ENCODE data around the gene PGAM1.
A peak's percentile ranks its signal among the peaks of the same experiment; 100 is the strongest.

The PGAM1 gene

GRCh38 chr10:97425964-97426775, at the start of gene PGAM1:
Gene PGAM1 (plus strand): TSS chr10:97426191. CDS start chr10:97426308, 117 bp downstream.
- peak; percentile 96 for DNase-seq (ENCODE audit: low read depth)
- peak within 1 kb of the TSS; percentile 96 for H3K4me3 ChIP-seq (ENCODE audit: low read length)
- TF ChIP-seq CTCF (IDR thresholded peaks at IDR 0.05; ENCODE audit: insufficient read depth, low read depth, low read length, missing control alignments): peak; percentile 54

GRCh38 chr10:97376413-97376812, 49.6 kb upstream of the PGAM1 start:
- DNase-seq (ENCODE audit: low read depth): no peak
- no peak overlapping the region for H3K4me3 ChIP-seq (ENCODE audit: low read length)
- no peak for TF ChIP-seq CTCF (IDR thresholded peaks at IDR 0.05; ENCODE audit: insufficient read depth, low read depth, low read length, missing control alignments)

GRCh38 chr10:97378933-97379921, 46.8 kb upstream of the PGAM1 start:
- no peak overlapping the region for H3K4me3 ChIP-seq (ENCODE audit: low read length)
- no peak for TF ChIP-seq CTCF (IDR thresholded peaks at IDR 0.05; ENCODE audit: insufficient read depth, low read depth, low read length, missing control alignments)
- no peak for DNase-seq (ENCODE audit: low read depth)

- H3K4me3 ChIP-seq (ENCODE audit: low read length): no peak overlapping the region
- DNase-seq (ENCODE audit: low read depth): no peak
- no peak for TF ChIP-seq CTCF (IDR thresholded peaks at IDR 0.05; ENCODE audit: insufficient read depth, low read depth, low read length, missing control alignments)
Measured at GRCh38 chr10:97380516-97380915, 45.5 kb upstream of the PGAM1 start.

GRCh38 chr10:97381626-97382025, 44.4 kb upstream of the PGAM1 start:
- TF ChIP-seq CTCF (IDR thresholded peaks at IDR 0.05; ENCODE audit: insufficient read depth, low read depth, low read length, missing control alignments): no peak
- H3K4me3 ChIP-seq (ENCODE audit: low read length): no peak overlapping the region
- no peak for DNase-seq (ENCODE audit: low read depth)

GRCh38 chr10:97383159-97383558, 42.8 kb upstream of the PGAM1 start:
- DNase-seq (ENCODE audit: low read depth): peak; percentile 27
- TF ChIP-seq CTCF (IDR thresholded peaks at IDR 0.05; ENCODE audit: insufficient read depth, low read depth, low read length, missing control alignments): no peak
- H3K4me3 ChIP-seq (ENCODE audit: low read length): no peak overlapping the region
